ENCODE measurements around the gene ANKLE1.

DNA sequence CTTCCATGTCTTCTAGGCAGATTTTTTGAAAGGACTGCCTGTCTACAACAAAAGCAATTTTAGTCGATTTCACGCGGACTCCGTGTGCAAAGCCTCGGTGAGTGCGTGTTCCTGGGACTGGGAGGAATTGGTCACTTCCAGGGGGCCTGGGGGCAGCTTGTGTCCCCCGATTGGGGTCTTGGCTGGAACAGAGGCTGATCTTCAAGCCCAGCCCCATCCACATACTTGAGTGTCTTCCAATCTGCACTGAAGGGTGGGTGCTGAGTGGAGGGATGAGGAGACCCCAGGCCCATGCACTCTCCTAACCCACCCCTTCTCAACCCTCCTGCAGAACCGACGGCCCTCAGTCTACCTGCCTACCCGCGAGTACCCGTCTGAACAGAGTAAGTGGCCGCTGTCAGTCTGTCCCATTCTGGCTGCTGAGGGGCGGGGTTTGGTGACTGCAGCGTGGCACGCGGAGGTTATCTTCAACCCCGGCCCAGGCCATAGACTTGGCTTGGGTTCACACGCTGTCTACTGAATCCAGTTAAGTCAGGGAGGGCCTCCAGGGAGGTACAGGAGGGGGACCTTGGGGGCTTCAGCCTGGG, 32.4 kb downstream of the ANKLE1 start:
- TF ChIP-seq CTCF (conservative IDR thresholded peaks at IDR 0.05 in 1 of 2, IDR thresholded peaks at IDR 0.05 in 1 of 2; ENCODE audit: low read depth in 1 of 2, low read length in 2 of 2) (no peak), EZH2 (IDR thresholded peaks at IDR 0.05; ENCODE audit: low read length, missing control alignments) (no peak)

All from fibroblast of lung (primary cell).